Activated T-helper 9 cell treated with anti-CD3 and anti-CD28 coated beads, Interleukin-2, amount 50 U/mL, for 16 hours (primary cell): ENCODE measurements around the gene VTA1.
"Not testable (repeated sequence)": the region's sequence is repeated elsewhere in the genome, so short reads cannot be mapped to it uniquely, and the experiment has no call there.

Experiments used
- DNase-seq: peaks from one replicate; pipeline ENCODE4 v3.0.0-alpha.2; 2020; ENCODE audit warnings: low read depth

The VTA1 gene

GRCh38 chr6:142146828-142147662 lies at the start of gene VTA1, which contains the start of gene NMBR:
Gene VTA1, plus strand, starts transcription at chr6:142147263. Its CDS starts 25 bp downstream, at chr6:142147288.
Gene NMBR, minus strand, starts transcription at chr6:142147122. Its CDS starts 58,464 bp downstream, at chr6:142088658.
- peak; percentile 93 for DNase-seq

GRCh38 chr6:142104820-142105219 lies 42.2 kb upstream of the VTA1 start:
- not testable (repeated sequence) for DNase-seq

- DNase-seq: not testable (repeated sequence)
Observed at GRCh38 chr6:142110820-142111219, 36.2 kb upstream of the VTA1 start.

GRCh38 chr6:142112451-142113061 lies 34.5 kb upstream of the VTA1 start:
- DNase-seq: peak; percentile 39

- no peak for DNase-seq
Observed at GRCh38 chr6:142117366-142117765, 29.7 kb upstream of the VTA1 start.

- DNase-seq: no peak
Observed at GRCh38 chr6:142118328-142118727, 28.7 kb upstream of the VTA1 start.

- DNase-seq: no peak
Observed at GRCh38 chr6:142118925-142119324, 28.1 kb upstream of the VTA1 start.

- DNase-seq: no peak
Observed at GRCh38 chr6:142121342-142121741, 25.7 kb upstream of the VTA1 start.

- DNase-seq: no peak
Observed at GRCh38 chr6:142130814-142131213, 16.2 kb upstream of the VTA1 start.

GRCh38 chr6:142132625-142133024 lies 14.4 kb upstream of the VTA1 start, which contains the start of gene GJE1:
Gene GJE1, plus strand, starts transcription at chr6:142132925. Its CDS starts 234 bp downstream, at chr6:142133159.
- no peak for DNase-seq

GRCh38 chr6:142138876-142139275 lies 8.2 kb upstream of the VTA1 start:
- no peak for DNase-seq

GRCh38 chr6:142141531-142141930 lies 5.5 kb upstream of the VTA1 start:
- DNase-seq: not testable (repeated sequence)

GRCh38 chr6:142152746-142153145 lies 5.7 kb downstream of the VTA1 start:
- no peak for DNase-seq

GRCh38 chr6:142153196-142153595 lies 6.1 kb downstream of the VTA1 start:
- DNase-seq: no peak

- DNase-seq: no peak
Observed at GRCh38 chr6:142154336-142154735, 7.3 kb downstream of the VTA1 start.

GRCh38 chr6:142155091-142155490 lies 8.0 kb downstream of the VTA1 start:
- no peak for DNase-seq

- no peak for DNase-seq
Observed at GRCh38 chr6:142155895-142156757, 9.1 kb downstream of the VTA1 start.

GRCh38 chr6:142156758-142157068 lies 9.7 kb downstream of the VTA1 start:
- DNase-seq: not testable (repeated sequence)

- no peak for DNase-seq
Observed at GRCh38 chr6:142162780-142163179, 15.7 kb downstream of the VTA1 start.

GRCh38 chr6:142165227-142165626 lies 18.2 kb downstream of the VTA1 start:
- DNase-seq: no peak

GRCh38 chr6:142167071-142167470 lies 20.0 kb downstream of the VTA1 start:
- DNase-seq: no peak

- no peak for DNase-seq
Observed at GRCh38 chr6:142167486-142167885, 20.4 kb downstream of the VTA1 start.
